Stimulated activated CD4-positive, alpha-beta T cell treated with anti-CD3 and anti-CD28 coated beads, Interleukin-2, amount 100 ng/mL, for 24 hours (primary cell): ENCODE measurements around the gene CLIC3.

Experiments
- DNase-seq, 2 donors: peaks; one replicate each; pipeline ENCODE4 v3.0.0-alpha.2; 2020

CLIC3 gene

DNA sequence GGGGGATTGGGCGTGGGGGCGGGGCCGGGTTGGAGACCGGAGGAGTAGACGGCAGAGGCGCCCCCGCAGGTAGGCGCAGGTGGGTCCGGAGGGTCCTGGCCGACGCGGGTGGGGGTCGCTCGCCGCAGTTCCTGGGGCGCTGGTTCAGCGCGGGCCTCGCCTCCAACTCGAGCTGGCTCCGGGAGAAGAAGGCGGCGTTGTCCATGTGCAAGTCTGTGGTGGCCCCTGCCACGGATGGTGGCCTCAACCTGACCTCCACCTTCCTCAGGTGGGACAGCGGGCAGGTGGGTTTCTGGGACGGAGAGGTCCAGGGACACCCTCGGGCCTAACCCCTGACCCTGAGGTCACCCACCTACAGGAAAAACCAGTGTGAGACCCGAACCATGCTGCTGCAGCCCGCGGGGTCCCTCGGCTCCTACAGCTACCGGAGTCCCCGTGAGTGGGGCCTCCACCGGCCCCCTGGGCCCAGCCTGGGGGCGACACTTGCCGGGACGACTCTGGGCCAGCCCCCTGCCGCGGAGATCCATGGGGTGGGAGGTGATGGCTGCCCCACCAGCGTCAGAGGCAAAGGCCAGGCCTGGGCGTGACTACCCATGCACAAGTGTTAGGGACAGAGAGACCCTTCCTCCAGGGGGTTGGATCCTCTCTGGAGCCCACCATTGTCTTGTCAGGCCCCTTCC lies 17.4 kb downstream of the CLIC3 start:
- DNase-seq, result no peak

DNA sequence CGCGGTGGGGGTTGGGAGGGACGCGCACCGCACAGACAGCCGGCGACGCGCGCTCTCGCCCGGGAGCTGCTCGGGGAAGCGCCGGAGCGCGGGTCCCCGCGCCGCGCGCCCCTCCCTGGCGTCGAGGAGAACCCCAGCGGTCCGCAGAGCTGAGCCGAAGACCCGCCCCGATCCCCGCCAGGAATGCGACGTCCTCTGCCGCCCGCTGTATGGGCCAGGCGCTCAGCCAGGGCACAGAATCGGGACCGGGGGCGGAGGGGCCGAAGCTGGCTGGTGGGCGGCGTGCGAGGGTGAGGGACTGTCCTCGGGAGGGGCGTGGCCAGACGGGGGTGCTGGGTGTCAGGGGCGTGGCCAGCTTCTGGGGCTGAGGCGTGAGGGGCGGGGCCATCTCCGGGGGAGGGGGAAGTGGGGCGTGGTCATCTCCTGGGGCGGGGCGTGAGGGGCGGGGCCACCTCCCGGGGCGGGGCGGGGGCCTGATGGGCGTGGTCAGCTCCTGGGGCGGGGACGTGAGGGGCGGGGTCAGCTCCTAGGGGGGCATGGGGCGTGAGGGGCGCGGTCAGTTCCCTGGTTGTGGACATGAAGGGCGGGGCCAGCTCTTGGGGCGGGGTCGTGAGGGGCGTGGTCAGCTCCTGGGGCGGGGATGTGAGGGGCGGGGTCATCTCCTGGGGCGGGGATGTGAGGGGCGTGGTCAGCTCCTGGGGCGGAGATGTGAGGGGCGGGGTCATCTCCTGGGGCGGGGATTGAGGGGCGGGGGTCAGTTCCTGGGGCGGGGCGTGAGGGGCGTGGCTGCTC lies 18.1 kb downstream of the CLIC3 start:
- DNase-seq, result peak; percentile 71 to 73

DNA sequence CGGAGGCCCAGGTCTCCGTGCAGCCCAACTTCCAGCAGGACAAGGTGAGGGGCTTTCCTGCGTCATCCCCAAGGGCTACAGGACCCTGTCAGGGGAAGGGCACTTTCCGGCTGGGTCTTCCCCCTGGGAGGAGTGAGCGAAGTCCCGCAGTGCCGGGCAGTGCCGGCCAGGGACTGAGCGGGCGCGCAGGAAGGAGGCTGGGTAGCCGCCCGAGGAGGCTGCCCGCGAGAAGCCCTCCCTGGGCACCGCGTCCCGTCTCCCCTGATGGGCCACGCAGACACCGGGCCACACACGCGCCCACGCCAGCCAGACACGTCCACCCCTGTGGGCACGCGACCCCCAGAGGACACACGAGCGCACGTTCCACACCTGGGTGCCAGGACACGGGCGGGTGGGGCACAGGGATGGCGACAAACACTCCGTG lies 18.7 kb downstream of the CLIC3 start:
- no peak for DNase-seq

DNA sequence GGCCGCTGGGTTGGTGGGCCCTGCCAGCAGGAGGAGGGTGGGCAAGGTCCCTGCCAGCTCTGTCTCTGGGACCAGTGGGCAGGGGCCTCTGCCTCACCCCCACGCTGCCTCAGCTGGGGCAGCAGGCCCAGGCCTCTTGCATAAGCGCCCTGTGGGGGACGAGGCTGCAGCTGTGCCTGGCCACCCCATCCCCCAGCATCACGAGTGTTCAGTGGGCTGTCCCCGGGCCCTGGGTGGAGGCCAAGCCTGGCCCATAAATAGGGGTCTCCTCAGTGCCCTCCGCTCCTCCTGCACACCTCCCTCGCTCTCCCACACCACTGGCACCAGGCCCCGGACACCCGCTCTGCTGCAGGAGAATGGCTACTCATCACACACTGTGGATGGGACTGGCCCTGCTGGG lies 19.1 kb downstream of the CLIC3 start, which contains the start of gene PTGDS:
Gene PTGDS (plus strand): TSS at position 282 of the 400 bp plus-strand sequence. CDS start 75 bp downstream, at position 357.
- DNase-seq, result no peak

DNA sequence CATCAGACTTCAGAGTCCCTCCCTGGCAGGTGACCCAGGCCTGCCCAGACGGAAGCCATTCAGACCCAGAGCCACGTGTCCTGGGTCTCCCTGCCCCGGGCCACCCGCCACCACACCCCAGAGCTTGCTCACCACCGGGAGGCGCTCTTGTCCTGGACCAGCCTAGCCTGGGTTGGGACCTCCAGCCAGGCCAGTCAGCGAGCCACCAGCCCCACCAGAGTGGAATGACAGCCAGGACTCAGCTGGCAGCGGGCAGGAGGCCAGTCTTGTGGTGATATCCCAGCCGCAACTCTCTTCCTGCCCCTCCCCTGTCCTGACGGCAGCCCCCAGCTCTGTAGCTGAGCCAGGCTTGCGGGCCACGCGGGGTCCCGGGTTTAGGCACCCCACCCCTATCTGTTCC lies 20.7 kb downstream of the CLIC3 start:
- peak in 1 of 2 donors; percentile 58 for DNase-seq

DNA sequence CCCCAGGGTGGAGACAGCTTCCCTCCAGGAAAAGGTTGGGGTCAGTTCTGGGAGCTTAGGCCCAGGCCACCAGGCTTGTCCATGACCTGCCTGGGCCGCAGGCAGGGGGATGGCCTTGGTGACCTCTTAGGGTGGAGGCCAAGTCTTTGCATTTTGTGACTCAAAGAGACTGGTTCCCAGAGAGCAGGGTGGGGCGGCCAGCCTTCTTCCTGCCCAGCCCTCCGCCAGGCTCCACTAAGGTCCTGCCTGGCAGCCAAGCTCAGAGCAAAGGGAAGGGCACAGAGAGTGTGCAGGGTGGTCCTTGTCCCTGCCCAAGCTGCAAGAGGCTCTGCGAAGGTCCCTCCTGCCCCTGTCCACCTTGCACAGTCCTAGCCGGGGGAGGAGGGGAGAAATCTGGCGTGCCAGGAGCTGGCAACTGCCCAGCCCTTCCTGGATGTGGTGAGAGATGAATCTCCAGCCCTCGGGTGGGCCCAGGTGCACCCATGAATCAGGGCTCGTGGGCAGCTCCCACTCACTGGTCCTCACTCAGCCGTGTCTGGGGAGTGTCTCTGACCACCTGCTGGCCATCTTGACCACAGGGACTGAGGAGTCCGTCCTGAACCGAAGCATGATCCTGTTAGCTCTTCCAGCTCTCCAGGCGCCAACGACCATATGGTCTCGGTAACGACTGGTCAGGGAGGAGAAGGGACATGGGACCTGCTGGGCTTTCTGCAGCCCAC lies 21.4 kb downstream of the CLIC3 start:
- DNase-seq, result no peak

DNA sequence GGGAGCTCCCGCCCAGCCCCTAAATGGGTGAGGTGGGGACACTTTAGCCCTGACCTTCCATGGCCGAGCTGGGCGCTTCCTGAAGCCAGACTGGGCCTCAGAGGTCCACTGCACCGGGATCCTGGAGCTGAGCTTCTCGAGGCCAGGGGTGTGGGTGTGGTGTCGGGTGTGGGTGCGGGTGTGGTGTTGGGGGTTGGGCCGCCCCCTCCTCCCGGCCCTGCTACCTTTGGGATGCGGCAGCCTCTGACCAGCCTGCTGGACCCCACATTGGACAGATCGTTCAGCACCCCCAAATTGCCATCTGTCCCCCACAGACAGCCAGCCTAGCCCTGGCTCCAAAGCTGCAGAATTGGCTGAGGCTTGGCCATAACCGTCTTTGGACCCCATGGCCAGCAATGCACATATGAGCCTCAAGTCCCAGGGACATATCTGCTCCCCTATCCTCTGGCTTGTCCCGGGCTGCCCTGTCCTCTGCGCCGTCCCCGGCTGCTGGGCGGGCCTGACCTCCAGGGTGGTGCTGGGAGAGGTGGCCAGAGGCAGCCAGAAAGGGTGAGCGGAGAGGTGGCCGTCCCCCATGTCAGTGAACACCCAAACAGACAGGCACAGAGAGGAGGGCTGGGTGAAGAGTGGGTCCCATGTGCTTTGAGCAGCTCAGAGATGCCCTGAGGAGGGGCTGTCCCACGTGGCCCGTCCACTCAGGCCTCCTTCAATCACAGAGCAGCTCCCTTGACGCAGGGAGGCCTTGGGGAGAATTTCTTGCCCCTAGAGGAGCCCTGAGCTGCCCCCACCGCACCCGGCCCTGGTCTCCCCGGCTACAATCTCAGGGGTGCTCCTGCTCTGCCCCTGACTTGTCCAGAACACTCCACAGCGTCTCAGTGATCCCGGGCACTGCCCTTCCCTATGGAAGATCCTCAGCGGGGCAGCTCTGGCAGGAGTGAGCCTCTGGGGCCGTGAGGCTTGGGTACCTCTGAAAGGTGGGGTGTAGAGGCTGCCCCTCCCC lies 22.4 kb downstream of the CLIC3 start:
- DNase-seq, result no peak

DNA sequence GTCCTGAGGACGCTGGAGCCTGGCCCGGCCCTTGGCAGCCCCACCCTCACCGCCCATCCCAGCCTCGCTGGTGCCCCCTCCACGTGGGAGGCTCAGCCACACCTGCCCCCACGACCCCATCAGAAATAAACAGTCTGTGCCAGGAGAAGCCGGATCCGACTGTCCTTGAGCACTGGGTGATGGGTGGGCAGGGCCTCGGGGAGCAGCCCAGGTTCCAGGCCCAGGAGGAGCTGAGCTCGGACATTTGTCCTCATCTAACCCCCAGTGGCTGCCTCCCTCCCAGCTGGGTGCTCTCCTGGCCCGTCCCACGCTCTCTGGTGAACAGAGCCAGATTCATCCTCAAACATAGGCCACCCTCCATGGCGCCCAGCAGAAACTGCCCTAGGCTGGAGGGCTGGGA lies 23.6 kb downstream of the CLIC3 start:
- DNase-seq, result no peak

DNA sequence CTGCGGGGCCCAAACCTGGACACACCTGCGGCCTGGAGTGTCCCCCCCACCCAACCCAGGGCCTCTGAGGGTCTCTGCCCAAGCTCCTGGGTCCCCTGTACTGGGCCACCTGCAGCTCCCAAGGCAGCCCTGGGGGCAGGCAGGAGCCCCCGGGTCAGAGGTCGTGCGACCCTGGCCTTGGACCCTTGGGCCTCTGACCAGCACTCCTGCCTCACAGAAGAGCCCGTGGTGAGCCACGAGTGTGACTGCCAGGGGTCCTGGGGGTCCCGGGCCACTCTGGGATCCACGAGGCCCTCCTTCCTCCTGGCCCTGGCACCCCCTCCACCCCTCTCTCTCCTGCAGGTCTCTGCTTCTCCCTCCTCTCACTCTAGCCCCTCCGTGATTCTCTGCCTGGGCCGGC lies 24.0 kb downstream of the CLIC3 start:
- no peak for DNase-seq

DNA sequence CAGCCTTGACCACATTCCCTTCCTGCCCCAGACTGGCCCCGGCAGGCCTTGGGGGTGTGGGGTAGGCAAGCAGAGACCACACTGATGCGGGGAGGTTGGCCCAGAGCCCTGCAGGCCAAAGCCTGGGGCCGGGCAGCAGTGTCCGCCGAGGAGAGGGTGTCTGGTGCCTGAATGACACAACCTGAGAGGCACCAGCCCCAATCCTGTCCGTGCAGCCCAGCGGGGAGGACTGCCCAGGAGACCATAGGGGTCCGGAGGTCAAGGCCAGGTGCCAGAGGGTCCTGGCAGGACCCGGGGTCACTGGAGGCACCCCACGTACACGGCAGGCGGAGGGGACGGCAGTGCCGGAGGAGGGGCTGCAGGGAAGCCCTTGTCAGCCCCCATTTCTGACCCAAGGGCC lies 24.6 kb downstream of the CLIC3 start:
- no peak for DNase-seq

DNA sequence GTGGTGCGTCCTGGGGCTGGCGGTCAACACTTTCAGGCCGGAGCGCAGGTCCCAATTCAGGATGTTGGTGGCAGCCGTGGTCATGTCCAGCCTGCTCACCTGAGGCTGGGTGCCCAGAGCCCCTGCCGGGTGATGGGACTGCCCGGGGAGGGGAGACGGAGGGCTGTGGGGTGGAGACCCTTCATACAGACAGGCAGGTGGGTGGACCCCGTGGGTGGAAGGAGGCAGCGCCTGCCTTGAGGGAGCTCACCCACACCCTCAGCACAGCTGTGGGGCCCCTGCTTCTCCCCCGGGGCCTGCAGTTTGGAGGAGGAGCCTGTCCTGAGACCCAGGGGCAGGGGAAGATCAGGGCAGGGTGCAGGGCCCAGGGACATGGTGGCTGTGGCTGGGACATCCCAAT lies 26.0 kb downstream of the CLIC3 start:
- no peak for DNase-seq

DNA sequence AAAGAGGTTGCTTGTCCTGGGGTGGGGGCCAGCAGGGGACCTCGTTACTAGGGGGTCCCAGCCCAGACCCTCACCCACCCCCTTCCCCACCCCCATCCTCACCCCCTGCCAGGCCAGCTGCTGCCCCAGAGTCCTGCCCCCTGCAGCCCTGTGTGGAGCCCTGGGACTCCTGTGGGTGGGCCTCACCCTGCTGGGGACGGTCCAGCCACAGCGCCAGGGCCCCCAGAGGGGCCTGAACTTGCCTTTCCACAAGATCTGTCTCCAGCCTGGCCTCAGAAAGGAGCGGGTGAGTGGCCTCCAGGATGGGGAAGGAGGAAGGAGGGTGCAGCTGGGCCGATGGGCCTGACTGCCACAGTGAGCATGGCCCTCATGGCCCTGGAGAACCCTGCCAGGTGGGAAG lies 26.6 kb downstream of the CLIC3 start:
- DNase-seq, result no peak

DNA sequence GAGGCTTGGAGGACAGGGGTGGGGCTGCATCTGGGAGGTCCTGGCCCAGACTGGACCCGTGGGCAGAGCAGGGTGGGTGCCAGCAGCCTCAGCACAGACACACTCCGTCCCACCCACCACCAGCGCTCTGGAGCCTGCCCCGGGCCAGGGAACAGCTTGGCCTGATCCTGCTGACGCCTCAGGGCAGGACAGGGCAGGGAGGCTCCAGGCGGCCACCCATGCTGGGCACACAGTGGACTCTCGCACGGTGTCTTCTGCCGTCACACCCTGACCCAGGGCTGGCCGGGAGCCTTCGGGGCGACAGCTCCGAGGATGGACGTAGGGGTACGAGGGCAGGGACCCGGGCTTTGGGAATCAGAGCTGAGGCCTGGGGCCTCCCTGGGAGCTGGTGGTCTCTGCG lies 27.2 kb downstream of the CLIC3 start:
- no peak for DNase-seq

DNA sequence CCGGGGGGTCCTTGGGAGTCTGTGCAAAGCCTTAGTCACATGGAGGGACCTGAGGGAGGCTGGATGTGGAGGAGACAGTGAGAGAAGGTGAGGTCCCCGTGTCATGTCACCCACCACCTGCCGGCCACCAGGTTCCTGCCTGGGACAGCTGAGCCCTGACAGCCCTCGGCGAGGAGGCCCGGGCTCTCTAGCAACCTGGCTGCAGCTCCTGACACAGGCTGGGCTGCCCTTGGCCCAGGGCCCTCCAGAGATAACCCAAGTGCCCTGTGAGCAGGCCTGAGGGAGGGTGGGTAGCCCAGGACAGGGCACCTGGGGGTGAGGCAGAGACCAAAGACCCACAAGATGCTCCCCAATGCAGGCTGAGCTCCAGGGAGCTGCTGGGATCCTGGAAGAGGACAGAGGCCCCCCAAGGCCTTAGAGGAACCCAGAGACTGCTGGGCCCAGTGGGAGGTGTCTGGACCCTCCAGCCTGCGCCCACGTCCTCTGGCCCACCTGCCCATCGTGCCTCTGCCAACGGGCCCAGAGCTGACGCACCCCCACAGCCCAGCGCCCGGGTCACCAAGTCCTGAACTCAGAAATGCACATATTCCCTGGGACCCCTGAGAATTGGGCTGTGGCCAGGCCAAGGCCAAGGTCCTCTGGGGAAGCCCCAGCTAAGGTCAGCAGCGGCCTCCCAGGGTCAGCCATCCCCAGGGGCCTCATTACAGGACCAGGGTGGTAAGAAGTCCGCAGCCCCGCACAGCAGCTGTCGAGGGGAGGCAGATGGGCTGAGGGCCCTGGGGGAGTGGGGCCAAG lies 27.8 kb downstream of the CLIC3 start:
- no peak for DNase-seq

DNA sequence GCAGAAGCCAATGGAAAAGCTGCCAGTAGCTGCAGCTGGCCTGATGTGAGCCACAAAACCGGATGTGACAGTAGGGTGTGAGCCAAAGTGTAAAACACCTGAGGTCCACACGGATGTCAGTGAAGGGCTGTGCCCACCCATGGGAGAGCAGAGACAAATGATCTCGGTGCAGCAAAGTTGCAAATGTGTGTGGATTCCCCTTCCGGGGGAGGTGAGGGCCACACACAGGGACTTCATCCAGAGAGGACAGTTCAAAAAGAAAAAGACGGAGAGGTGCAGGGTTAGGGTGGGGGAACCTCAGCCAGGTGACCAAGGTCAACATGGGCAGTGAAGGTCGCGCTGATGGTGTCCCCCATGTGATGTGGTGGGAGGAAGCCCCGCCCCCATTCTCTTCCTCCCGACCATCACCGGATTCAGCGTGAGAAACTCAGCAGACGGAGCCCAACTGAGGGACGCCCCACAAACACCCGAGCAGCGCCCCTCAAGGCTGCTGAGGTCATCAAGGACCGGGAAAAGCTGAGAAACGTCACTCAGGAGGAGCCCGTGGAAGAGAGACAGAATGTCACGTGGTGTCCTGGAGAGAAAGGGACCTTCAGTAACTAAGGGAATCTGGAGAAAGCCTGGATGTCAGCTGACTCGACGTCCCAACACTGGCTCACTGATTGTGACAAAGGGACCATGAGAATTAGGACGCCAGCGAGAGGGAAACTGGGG lies 30.4 kb downstream of the CLIC3 start:
- DNase-seq, result no peak

DNA sequence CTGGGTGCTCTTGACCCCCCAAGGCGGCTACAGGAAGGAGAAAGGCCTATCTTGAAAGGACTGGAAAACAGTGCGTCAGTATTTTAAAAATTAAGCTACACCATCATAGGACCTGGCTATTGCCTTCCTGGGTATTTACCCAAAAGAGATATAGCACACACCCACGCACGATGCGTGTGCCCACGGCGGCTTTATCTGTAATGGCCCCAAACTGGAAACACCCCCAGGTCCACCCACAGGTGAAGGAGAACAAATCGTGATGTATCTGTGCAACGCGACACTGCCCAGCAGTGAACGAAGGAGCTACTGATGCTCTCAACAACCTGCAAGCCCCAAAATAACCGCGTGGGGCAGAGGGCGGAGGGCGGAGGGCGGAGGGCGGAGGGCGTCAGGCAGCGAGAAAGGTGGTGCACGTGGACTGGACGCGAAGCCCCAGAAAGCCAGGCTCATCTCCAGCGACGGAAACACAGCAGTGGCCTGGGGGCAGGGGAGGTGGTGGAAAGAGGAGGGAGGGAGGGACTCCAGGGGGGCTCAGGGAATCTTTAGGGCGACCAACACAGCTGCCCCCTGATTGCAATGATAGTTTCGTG lies 31.4 kb downstream of the CLIC3 start:
- DNase-seq, result no peak

DNA sequence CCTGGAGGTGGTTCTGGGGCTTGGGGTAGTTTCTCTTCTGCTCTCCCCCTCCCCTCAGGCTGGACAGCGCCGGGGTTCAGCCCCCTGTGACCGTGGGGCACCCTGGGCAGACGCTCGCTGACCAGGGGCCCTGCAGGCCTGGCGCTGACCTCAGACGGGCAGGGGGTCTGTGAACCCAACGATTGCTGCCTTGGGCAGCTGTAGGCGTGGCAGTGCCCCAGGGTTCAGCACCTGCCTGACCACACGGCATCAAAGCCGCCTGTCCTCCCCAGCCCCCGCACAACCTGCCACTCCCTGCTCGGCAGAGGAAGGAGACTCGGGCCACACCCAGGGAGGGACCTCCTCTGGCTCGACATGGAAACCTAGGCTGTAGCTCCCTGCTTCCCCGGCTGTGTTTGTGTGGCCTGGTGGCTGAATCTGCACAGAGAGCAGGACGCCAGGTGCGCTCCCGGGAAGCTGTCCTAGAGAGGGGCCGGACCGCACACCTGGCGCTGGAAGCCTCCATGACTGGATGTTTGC lies 32.1 kb downstream of the CLIC3 start:
- DNase-seq, result no peak

DNA sequence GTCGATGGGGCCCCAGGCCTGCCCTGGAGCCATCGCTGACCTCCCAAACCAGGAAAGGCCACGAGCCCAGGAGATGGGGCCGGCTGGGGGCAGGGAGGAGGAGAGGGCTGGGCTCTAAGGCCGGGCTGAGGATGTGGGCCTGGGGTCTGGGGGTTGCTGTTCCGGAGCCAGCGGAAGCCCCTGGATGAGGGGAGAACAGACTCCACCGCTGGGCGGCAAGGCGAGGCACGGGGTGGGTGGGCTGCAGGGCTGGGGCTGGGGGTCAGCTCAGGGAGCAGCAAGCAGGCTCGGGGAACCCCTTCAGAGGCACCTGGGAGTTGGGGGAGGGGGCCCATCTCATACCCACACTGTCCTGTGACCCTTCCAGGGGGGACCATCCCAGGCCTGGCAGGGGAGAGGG lies 32.6 kb downstream of the CLIC3 start:
- DNase-seq, result no peak

DNA sequence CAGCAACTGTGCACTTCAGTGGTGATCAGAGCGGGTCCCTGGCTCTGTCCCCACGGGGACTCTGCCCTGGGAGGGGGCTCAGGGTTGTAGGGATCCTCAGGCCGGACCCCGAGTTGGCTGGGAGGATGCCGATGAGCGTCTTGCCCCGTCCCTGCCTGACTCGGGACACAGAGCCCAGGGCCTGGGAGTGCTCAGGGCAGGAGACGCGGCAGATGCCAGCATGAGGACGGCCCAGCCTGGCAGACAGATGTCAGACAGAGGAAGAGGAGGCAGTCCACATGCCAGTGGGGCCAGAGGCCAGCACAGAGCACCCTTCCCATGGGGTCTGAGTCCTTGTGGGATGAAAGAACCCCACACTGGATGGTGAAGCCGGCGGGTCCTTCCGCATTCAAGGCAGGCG lies 33.0 kb downstream of the CLIC3 start:
- no peak for DNase-seq

DNA sequence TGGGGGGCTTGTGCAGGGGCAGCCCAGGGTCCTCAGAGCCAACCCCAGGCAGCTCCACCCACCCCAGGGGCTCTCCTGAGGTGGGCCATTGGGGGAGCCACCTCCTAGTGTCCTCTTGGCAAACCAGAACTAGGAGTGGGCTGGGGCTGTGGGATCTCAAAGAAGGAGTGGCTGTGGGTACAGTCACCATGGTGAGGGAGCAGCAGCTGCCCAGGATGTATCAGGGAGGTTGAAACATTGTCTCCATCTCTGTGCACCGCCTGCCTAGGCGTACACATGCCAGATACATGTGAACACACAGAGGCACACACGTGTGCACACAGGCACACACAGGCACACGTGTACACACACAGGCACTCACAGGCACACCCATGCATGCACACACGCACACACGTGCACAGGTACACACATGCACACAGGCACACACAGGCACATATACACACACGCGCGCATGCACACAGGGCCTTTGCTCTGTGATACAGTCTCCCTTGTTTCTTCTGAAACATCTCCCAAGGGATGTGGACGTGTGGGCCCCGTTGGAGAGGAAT lies 33.6 kb downstream of the CLIC3 start:
- DNase-seq, result no peak
